ENCODE measurements around the gene CSTPP1. TPM values are rescaled to one million over a fixed set of nuclear protein-coding genes. Genes with fewer than 3 reads are reported as not detected.

CSTPP1 gene
- total RNA-seq, 1 donor from 2014 or later: 32.7 TPM

GRCh38 chr11:47147250-47147649 lies 210.7 kb downstream of the CSTPP1 start:
- peaks cover 22% of the 10 kb centered on the region for H3K4me1 Mint-ChIP-seq
- H3K79me2 ChIP-seq (ENCODE audit: low read depth): no peaks in the 10 kb centered on the region
- H3K27me3 Mint-ChIP-seq (ENCODE audit: insufficient read depth, low read depth): peaks cover 4% of the 10 kb centered on the region
- H3K4me3 ChIP-seq: no peak overlapping the region
- H3K9me3 Mint-ChIP-seq: no peaks in the 10 kb centered on the region
- H3K27ac Mint-ChIP-seq: peak overlapping the region; percentile 0
- H3K9ac ChIP-seq: no peak overlapping the region
- TF ChIP-seq EZH2phosphoT487 (IDR thresholded peaks at IDR 0.05) (no peak), EZH2 (IDR thresholded peaks at IDR 0.05) (no peak), CTCF (IDR thresholded peaks at IDR 0.05) (no peak)
- no peak overlapping the region for H2AFZ ChIP-seq (replicated peaks)
- H4K20me1 ChIP-seq (ENCODE audit: low read depth): no peaks in the 10 kb centered on the region
- no peak overlapping the region for H3K4me3 Mint-ChIP-seq
- DNase-seq (ENCODE audit: low spot score): no peak
- H3K4me2 ChIP-seq: no peak overlapping the region
- H3K36me3 ChIP-seq: no peaks in the 10 kb centered on the region
- H3K36me3 Mint-ChIP-seq: peaks cover 17% of the 10 kb centered on the region
- H3K27me3 ChIP-seq: no peaks in the 10 kb centered on the region
- H3K4me1 ChIP-seq: no peaks in the 10 kb centered on the region
- H3K9me3 ChIP-seq (ENCODE audit: low read depth): no peaks in the 10 kb centered on the region
- H3F3A ChIP-seq (ENCODE audit: low read depth): peaks cover 1% of the 10 kb centered on the region
- no peak overlapping the region for H3K27ac ChIP-seq

GRCh38 chr11:47147681-47148080 lies 211.1 kb downstream of the CSTPP1 start:
- Histone ChIP-seq H3F3A (ENCODE audit: low read depth) (peaks cover 6% of the 10 kb centered on the region), H3K4me2 (no peak overlapping the region), H3K27ac (no peak overlapping the region), H3K4me3 (no peak overlapping the region), H3K4me1 (peaks cover under 1% of the 10 kb centered on the region), H3K9ac (no peak overlapping the region), H3K9me3 (ENCODE audit: low read depth) (no peaks in the 10 kb centered on the region), H3K79me2 (ENCODE audit: low read depth) (no peaks in the 10 kb centered on the region), H4K20me1 (ENCODE audit: low read depth) (peaks cover 3% of the 10 kb centered on the region), H3K27me3 (no peaks in the 10 kb centered on the region), H3K36me3 (no peaks in the 10 kb centered on the region), H2AFZ (replicated peaks) (no peak overlapping the region)
- no peak for TF ChIP-seq EZH2 (IDR thresholded peaks at IDR 0.05)
- no peak for TF ChIP-seq CTCF (IDR thresholded peaks at IDR 0.05)
- no peak for TF ChIP-seq EZH2phosphoT487 (IDR thresholded peaks at IDR 0.05)
- peaks cover 22% of the 10 kb centered on the region for H3K4me1 Mint-ChIP-seq
- DNase-seq (ENCODE audit: low spot score): no peak
- H3K27ac Mint-ChIP-seq: no peak overlapping the region
- peaks cover 17% of the 10 kb centered on the region for H3K36me3 Mint-ChIP-seq
- peaks cover 5% of the 10 kb centered on the region for H3K27me3 Mint-ChIP-seq (ENCODE audit: insufficient read depth, low read depth)
- H3K9me3 Mint-ChIP-seq: no peaks in the 10 kb centered on the region
- no peak overlapping the region for H3K4me3 Mint-ChIP-seq

GRCh38 chr11:47148270-47148669 lies 211.7 kb downstream of the CSTPP1 start:
- no peaks in the 10 kb centered on the region for H3K9me3 Mint-ChIP-seq
- no peak overlapping the region for H3K27ac Mint-ChIP-seq
- H2AFZ ChIP-seq (replicated peaks): no peak overlapping the region
- no peaks in the 10 kb centered on the region for H3K9me3 ChIP-seq (ENCODE audit: low read depth)
- peaks cover 5% of the 10 kb centered on the region for H3K4me1 ChIP-seq
- no peak overlapping the region for H3K4me2 ChIP-seq
- peaks cover 10% of the 10 kb centered on the region for H3F3A ChIP-seq (ENCODE audit: low read depth)
- H3K27me3 ChIP-seq: no peaks in the 10 kb centered on the region
- no peak for DNase-seq (ENCODE audit: low spot score)
- no peaks in the 10 kb centered on the region for H3K79me2 ChIP-seq (ENCODE audit: low read depth)
- peaks cover 8% of the 10 kb centered on the region for H4K20me1 ChIP-seq (ENCODE audit: low read depth)
- H3K36me3 Mint-ChIP-seq: peaks cover 17% of the 10 kb centered on the region
- H3K9ac ChIP-seq: no peak overlapping the region
- peaks cover 22% of the 10 kb centered on the region for H3K4me1 Mint-ChIP-seq
- no peak overlapping the region for H3K4me3 ChIP-seq
- no peak overlapping the region for H3K27ac ChIP-seq
- H3K27me3 Mint-ChIP-seq (ENCODE audit: insufficient read depth, low read depth): peaks cover 5% of the 10 kb centered on the region
- TF ChIP-seq EZH2 (IDR thresholded peaks at IDR 0.05): no peak
- TF ChIP-seq CTCF (IDR thresholded peaks at IDR 0.05): no peak
- no peak for TF ChIP-seq EZH2phosphoT487 (IDR thresholded peaks at IDR 0.05)
- no peaks in the 10 kb centered on the region for H3K36me3 ChIP-seq
- H3K4me3 Mint-ChIP-seq: no peak overlapping the region
